GM21528 (cell line): ENCODE data around the gene STAM.
A peak's percentile ranks its signal among the peaks of the same experiment; 100 is the strongest.
"Not testable (repeated sequence)": the region's sequence is repeated elsewhere in the genome, so short reads cannot be mapped to it uniquely, and the experiment has no call there.

ENCODE experiments used
- ATAC-seq: cut with Tn5 transposase; IDR thresholded peaks from one replicate; pipeline ENCODE4 v1.9.1; 2021; ENCODE audit warnings: mild to moderate bottlenecking, moderate library complexity; ENCODE audit not compliant: unreplicated experiment, low FRiP score

The STAM gene

GRCh38 chr10:17716161-17716560, 72.2 kb downstream of the STAM start:
- ATAC-seq, result no peak

- not testable (repeated sequence) for ATAC-seq
Observed at GRCh38 chr10:17722317-17723014, 78.5 kb downstream of the STAM start.

- no peak for ATAC-seq
Observed at GRCh38 chr10:17725703-17726102, 81.8 kb downstream of the STAM start.

GRCh38 chr10:17729630-17730029, 85.7 kb downstream of the STAM start:
- no peak for ATAC-seq

- no peak for ATAC-seq
Observed at GRCh38 chr10:17730667-17731066, 86.7 kb downstream of the STAM start.

- no peak for ATAC-seq
Observed at GRCh38 chr10:17731331-17732020, 87.5 kb downstream of the STAM start.

GRCh38 chr10:17733620-17734019, 89.7 kb downstream of the STAM start:
- ATAC-seq, result no peak

- ATAC-seq, result no peak
Observed at GRCh38 chr10:17734432-17735080, 90.6 kb downstream of the STAM start.

GRCh38 chr10:17735166-17735941, 91.4 kb downstream of the STAM start:
- ATAC-seq, result no peak

- ATAC-seq, result no peak
Observed at GRCh38 chr10:17736223-17736622, 92.3 kb downstream of the STAM start.

- ATAC-seq, result no peak
Observed at GRCh38 chr10:17737027-17737965, 93.3 kb downstream of the STAM start.

GRCh38 chr10:17740668-17741067, 96.7 kb downstream of the STAM start:
- ATAC-seq, result no peak

- peak; percentile 61 for ATAC-seq
Observed at GRCh38 chr10:17742918-17743317, 99.0 kb downstream of the STAM start.

GRCh38 chr10:17743437-17743836, 99.5 kb downstream of the STAM start:
- no peak for ATAC-seq

- no peak for ATAC-seq
Observed at GRCh38 chr10:17744341-17744861, 100.5 kb downstream of the STAM start.

GRCh38 chr10:17747883-17748550, 104.1 kb downstream of the STAM start:
- no peak for ATAC-seq

- ATAC-seq, result no peak
Observed at GRCh38 chr10:17749890-17750289, 105.9 kb downstream of the STAM start.

GRCh38 chr10:17751781-17752445, 108.0 kb downstream of the STAM start, which contains the start of gene TMEM236:
TMEM236 (plus strand) TSS chr10:17752201; CDS start chr10:17752296, 95 bp downstream.
- ATAC-seq, result no peak
